ENCODE data around the gene TMEM117. TPM values are rescaled to one million over a fixed set of nuclear protein-coding genes. Genes with fewer than 3 reads are reported as not detected.

TMEM117 gene
- total RNA-seq, 1 donor from 2014 or later: 0.80 TPM

GRCh38 chr12:44287545-44287944 lies 451.7 kb downstream of the TMEM117 start:
- no peaks in the 10 kb centered on the region for H3K27me3 Mint-ChIP-seq (ENCODE audit: unreplicated experiment)
- no peak for DNase-seq (ENCODE audit: low spot score)
- H3K27ac Mint-ChIP-seq (ENCODE audit: unreplicated experiment): no peak overlapping the region
- no peaks in the 10 kb centered on the region for H3K36me3 Mint-ChIP-seq (ENCODE audit: low read depth, unreplicated experiment)
- H3K4me1 Mint-ChIP-seq (ENCODE audit: unreplicated experiment): peaks cover 7% of the 10 kb centered on the region
- no peaks in the 10 kb centered on the region for H3K9me3 Mint-ChIP-seq (ENCODE audit: unreplicated experiment)
- no peak overlapping the region for H3K4me3 Mint-ChIP-seq (ENCODE audit: unreplicated experiment)
- TF ChIP-seq CTCF (IDR thresholded peaks at IDR 0.05; ENCODE audit: unreplicated experiment): no peak

GRCh38 chr12:44294649-44295048 lies 458.8 kb downstream of the TMEM117 start:
- H3K27me3 Mint-ChIP-seq (ENCODE audit: unreplicated experiment): no peaks in the 10 kb centered on the region
- H3K4me3 Mint-ChIP-seq (ENCODE audit: unreplicated experiment): no peak overlapping the region
- H3K4me1 Mint-ChIP-seq (ENCODE audit: unreplicated experiment): no peaks in the 10 kb centered on the region
- no peaks in the 10 kb centered on the region for H3K9me3 Mint-ChIP-seq (ENCODE audit: unreplicated experiment)
- no peaks in the 10 kb centered on the region for H3K36me3 Mint-ChIP-seq (ENCODE audit: low read depth, unreplicated experiment)
- no peak for DNase-seq (ENCODE audit: low spot score)
- TF ChIP-seq CTCF (IDR thresholded peaks at IDR 0.05; ENCODE audit: unreplicated experiment): no peak
- no peak overlapping the region for H3K27ac Mint-ChIP-seq (ENCODE audit: unreplicated experiment)

- H3K36me3 Mint-ChIP-seq (ENCODE audit: low read depth, unreplicated experiment): no peaks in the 10 kb centered on the region
- TF ChIP-seq CTCF (IDR thresholded peaks at IDR 0.05; ENCODE audit: unreplicated experiment): no peak
- no peak for DNase-seq (ENCODE audit: low spot score)
- H3K4me3 Mint-ChIP-seq (ENCODE audit: unreplicated experiment): no peak overlapping the region
- no peaks in the 10 kb centered on the region for H3K27me3 Mint-ChIP-seq (ENCODE audit: unreplicated experiment)
- H3K27ac Mint-ChIP-seq (ENCODE audit: unreplicated experiment): no peak overlapping the region
- no peaks in the 10 kb centered on the region for H3K9me3 Mint-ChIP-seq (ENCODE audit: unreplicated experiment)
- H3K4me1 Mint-ChIP-seq (ENCODE audit: unreplicated experiment): no peaks in the 10 kb centered on the region
Measured at GRCh38 chr12:44295958-44296623, 460.2 kb downstream of the TMEM117 start.

DNA sequence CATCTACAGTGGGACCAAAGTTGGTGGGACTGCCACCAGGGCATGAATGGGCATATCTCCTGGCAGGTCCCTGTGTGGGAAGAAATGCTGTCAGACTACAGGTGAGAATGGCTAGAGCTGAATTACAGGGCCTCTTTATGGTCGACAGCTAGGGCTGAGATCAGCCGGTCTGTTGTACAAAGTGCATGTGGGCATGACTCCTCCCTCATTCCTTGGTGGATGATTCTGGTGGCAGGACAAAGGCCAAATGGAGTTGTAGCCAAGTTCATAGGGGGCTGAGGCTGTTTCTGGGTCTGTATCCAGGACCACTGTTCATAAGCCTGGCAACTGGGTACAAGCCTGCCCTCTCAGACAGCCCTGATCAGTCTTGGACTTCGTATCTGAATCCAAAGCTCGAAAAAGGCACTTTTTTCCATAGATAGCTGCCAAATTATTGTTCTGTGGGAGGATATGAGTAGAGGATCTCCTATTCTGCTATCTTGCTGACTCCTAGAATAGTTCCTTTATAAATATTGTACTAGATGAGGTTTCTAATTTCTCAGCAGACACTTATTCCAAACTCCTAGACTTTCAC lies 460.8 kb downstream of the TMEM117 start:
- no peak overlapping the region for H3K4me3 Mint-ChIP-seq (ENCODE audit: unreplicated experiment)
- no peaks in the 10 kb centered on the region for H3K27me3 Mint-ChIP-seq (ENCODE audit: unreplicated experiment)
- TF ChIP-seq CTCF (IDR thresholded peaks at IDR 0.05; ENCODE audit: unreplicated experiment): no peak
- no peaks in the 10 kb centered on the region for H3K9me3 Mint-ChIP-seq (ENCODE audit: unreplicated experiment)
- H3K4me1 Mint-ChIP-seq (ENCODE audit: unreplicated experiment): no peaks in the 10 kb centered on the region
- DNase-seq (ENCODE audit: low spot score): no peak
- no peaks in the 10 kb centered on the region for H3K36me3 Mint-ChIP-seq (ENCODE audit: low read depth, unreplicated experiment)
- no peak overlapping the region for H3K27ac Mint-ChIP-seq (ENCODE audit: unreplicated experiment)

- H3K27me3 Mint-ChIP-seq (ENCODE audit: unreplicated experiment): no peaks in the 10 kb centered on the region
- no peak for DNase-seq (ENCODE audit: low spot score)
- no peak overlapping the region for H3K4me3 Mint-ChIP-seq (ENCODE audit: unreplicated experiment)
- H3K4me1 Mint-ChIP-seq (ENCODE audit: unreplicated experiment): no peaks in the 10 kb centered on the region
- no peaks in the 10 kb centered on the region for H3K9me3 Mint-ChIP-seq (ENCODE audit: unreplicated experiment)
- H3K27ac Mint-ChIP-seq (ENCODE audit: unreplicated experiment): no peak overlapping the region
- TF ChIP-seq CTCF (IDR thresholded peaks at IDR 0.05; ENCODE audit: unreplicated experiment): no peak
- no peaks in the 10 kb centered on the region for H3K36me3 Mint-ChIP-seq (ENCODE audit: low read depth, unreplicated experiment)
Measured at GRCh38 chr12:44299524-44299923, 463.6 kb downstream of the TMEM117 start.
